HCT116 (cell line): Measurements from ENCODE around the gene TNFSF9.

Experiments
- CEBPB ChIP-seq: IDR thresholded peaks from 2 replicates; pipeline ENCODE4 v1.6.1; 2012; ENCODE audit warnings: low read depth
- CTCF ChIP-seq, 3 experiments: fragments of 200-600 bp in 1 of 3; sonication (generic) in 1 of 3; IDR thresholded peaks in 2 of 3; conservative IDR thresholded peaks in 1 of 3; 2 replicates each; pipeline ENCODE4 v1.5.1; 2012 to 2017; ENCODE audit warnings: low read depth in 2 of 3, low read length in 2 of 3, antibody characterized with exemption in 1 of 3, borderline replicate concordance in 1 of 3, control low read depth in 1 of 3, mild to moderate bottlenecking in 1 of 3, mixed read lengths in 1 of 3, mixed run types in 1 of 3, moderate library complexity in 1 of 3; ENCODE audit not compliant: insufficient read depth in 1 of 3
- EZH2phosphoT487 ChIP-seq: fragments of 200-600 bp; IDR thresholded peaks from 2 replicates; pipeline ENCODE4 v1.6.1; 2018; ENCODE audit warnings: antibody characterized with exemption, borderline replicate concordance
- FOSL1 ChIP-seq: IDR thresholded peaks from 2 replicates; pipeline ENCODE4 v1.6.1; 2012; ENCODE audit warnings: low read depth
- MAX ChIP-seq: IDR thresholded peaks from 2 replicates; pipeline ENCODE4 v1.6.1; 2012
- POLR2A ChIP-seq: IDR thresholded peaks from 2 replicates; pipeline ENCODE4 v1.7.0; 2011; ENCODE audit warnings: borderline replicate concordance; ENCODE audit not compliant: insufficient read depth, insufficient read length; ENCODE audit errors: extremely low read depth
- POLR2AphosphoS5 ChIP-seq: IDR thresholded peaks from 2 replicates; pipeline ENCODE4 v1.6.1; 2011; ENCODE audit warnings: mild to moderate bottlenecking, low read depth, low read length, moderate library complexity
- RAD21 ChIP-seq: IDR thresholded peaks from 2 replicates; pipeline ENCODE4 v1.6.1; 2012; ENCODE audit warnings: low read depth, mild to moderate bottlenecking
- REST ChIP-seq: IDR thresholded peaks from 2 replicates; pipeline ENCODE4 v1.6.1; 2012; ENCODE audit warnings: low read depth
- SP1 ChIP-seq: IDR thresholded peaks from 2 replicates; pipeline ENCODE4 v1.6.1; 2012; ENCODE audit warnings: low read depth
- SRF ChIP-seq: IDR thresholded peaks from 2 replicates; pipeline ENCODE4 v1.6.1; 2012; ENCODE audit warnings: low read depth
- YY1 ChIP-seq: IDR thresholded peaks from 2 replicates; pipeline ENCODE4 v1.6.1; 2011; ENCODE audit warnings: low read length, low read depth, moderate library complexity, mild to moderate bottlenecking; ENCODE audit not compliant: insufficient replicate concordance; ENCODE audit errors: extremely low read depth
- ZNF274 ChIP-seq: fragments of 200-500 bp; sonication (Bioruptor generic); IDR thresholded peaks from 2 replicates; pipeline ENCODE4 v1.6.1; 2014; ENCODE audit warnings: mild to moderate bottlenecking, low read depth, low read length, inconsistent platforms

- TF ChIP-seq FOSL1 (no peak), CTCF (IDR thresholded peaks at IDR 0.05 in 2 of 3, conservative IDR thresholded peaks at IDR 0.05 in 1 of 3; ENCODE audit: borderline replicate concordance in 1 of 3, insufficient read depth in 1 of 3, low read depth in 2 of 3, low read length in 2 of 3) (no peak), POLR2A (no peak), ZNF274 (no peak), MAX (no peak), RAD21 (no peak), EZH2phosphoT487 (no peak), SP1 (no peak), SRF (no peak), POLR2AphosphoS5 (no peak), YY1 (no peak), REST (no peak), CEBPB (no peak)
Measured at GRCh38 chr19:6494438-6495036, 36.3 kb upstream of the TNFSF9 start.
